HG02571 (cell line): ENCODE measurements around the gene PSMA5.
"Not testable (repeated sequence)": the region's sequence is repeated elsewhere in the genome, so short reads cannot be mapped to it uniquely, and the experiment has no call there.

Experiments used
- ATAC-seq: cut with Tn5 transposase; IDR thresholded peaks from one replicate; pipeline ENCODE4 v1.9.1; 2021; ENCODE audit warnings: mild to moderate bottlenecking, moderate library complexity; ENCODE audit not compliant: unreplicated experiment

The PSMA5 gene

DNA sequence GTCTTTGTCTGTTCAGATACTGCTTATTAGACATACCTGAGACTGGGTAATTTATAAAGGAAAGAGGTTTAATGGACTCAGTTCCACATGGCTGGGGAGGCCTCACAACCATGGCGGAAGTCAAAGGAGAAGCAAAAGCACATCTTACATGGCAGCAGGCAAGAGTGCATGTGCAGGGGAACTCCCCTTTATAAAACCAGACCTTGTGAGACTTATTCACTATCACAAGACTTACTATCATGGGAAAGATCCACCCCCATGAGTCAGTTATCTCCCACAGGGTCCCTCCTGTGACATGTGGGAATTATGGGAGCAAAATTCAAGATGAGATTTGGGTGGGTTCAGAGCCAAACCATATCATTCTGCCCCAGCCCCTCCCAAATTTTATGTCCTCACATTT, 7.1 kb upstream of the PSMA5 start:
- no peak for ATAC-seq

- ATAC-seq, result no peak
Measured at GRCh38 chr1:109432336-109432735, 6.1 kb upstream of the PSMA5 start.

GRCh38 chr1:109427171-109427467, 871 bp upstream of the PSMA5 start:
- ATAC-seq, result no peak

DNA sequence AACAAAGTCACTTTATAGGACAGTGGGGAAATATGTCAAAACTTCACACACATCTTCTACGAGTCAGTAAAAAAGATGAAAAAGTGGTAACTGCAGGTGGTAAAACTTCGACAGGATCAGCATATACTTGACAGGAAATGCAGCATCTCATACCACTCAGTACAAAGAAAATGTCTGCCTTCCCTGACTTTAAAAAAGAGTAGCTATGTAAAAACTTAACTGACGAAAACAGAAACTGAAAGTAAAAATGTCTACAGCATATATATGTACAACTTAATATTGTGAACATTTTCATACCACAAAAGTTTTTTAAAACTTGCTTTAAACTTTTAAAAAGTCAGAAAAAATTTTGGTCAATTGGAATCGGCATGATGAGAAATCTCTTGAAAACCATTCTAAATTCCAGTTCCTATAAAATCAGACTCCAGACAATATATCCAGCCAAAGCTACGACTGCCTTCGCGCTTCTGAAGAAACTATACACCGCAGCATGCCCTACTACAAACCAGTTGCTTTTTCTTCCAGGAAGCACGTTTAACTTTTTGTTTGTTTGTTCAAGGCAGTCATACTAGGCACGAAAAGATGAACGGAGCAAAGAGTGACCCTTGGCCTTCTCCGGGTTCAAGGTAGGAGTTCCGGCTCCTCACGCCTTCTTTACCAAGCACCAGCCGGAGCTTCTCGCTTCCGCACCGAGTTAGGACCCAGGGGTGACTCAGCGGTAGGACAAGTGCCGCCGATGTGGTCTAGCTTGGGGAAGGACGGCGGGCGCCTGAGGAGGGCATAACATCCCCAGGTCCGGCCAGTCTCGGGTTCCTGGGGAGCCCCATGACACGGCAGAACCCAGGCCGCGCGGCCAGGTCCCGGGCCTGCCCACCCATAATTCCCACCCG, 612 bp downstream of the PSMA5 start:
- peak; percentile 30 for ATAC-seq

DNA sequence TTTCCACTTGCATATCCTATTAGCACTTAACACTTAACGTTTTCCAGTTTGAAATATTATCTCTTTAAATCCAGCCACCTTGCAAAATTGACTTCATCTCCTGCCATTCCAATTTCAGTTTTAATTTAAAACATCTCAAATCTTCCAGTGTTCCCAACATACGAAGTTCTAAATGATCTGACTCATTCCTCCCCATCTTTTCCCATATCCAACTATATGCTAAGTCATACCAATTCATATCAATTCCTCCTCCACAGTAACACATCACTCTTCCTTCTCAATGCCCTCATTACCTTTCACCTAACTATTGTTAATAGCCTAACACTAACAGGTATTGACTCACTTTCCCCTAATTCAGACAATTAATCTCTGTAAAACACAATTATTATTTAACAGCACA, 2.8 kb downstream of the PSMA5 start:
- ATAC-seq, result no peak

DNA sequence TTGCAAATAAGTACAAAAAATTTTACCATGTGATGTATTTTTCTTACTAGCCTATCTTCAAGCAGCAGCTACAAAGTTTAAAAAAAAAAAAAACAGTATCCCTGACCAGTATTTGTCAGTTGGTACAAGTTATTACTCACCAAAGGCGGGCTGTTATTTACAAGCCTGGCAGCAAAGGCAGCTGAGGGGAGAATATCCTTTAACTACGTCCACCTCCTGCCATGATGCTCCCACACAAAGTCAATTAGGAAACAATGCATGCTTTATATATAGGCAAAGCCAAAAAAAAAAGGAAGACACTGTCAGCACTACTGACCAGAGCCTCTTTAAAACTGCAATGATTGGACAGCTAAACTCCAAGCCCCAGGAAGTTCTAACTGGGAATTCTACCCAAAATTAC, 13.7 kb downstream of the PSMA5 start:
- no peak for ATAC-seq

- ATAC-seq, result no peak
Measured at GRCh38 chr1:109404838-109405237, 21.4 kb downstream of the PSMA5 start.

DNA sequence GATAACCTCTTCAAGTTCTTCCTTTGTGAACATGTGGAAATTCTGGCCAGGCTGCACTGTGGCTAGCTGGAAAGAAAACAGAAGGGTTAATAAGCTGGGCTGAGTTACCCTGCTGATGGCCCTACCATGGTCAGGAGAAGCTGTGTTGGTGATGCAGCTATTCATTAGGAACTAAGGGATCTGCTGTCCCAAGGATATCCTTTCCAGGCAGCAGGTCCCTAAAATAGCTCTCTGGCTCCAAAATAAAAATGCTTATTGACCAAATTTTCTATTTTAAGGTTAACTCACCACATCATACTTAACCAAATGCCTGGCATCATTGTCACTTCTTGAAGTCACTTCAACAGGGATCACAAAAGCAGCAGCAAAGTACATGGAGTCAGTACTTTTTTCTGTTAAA, 24.2 kb downstream of the PSMA5 start:
- ATAC-seq, result no peak

DNA sequence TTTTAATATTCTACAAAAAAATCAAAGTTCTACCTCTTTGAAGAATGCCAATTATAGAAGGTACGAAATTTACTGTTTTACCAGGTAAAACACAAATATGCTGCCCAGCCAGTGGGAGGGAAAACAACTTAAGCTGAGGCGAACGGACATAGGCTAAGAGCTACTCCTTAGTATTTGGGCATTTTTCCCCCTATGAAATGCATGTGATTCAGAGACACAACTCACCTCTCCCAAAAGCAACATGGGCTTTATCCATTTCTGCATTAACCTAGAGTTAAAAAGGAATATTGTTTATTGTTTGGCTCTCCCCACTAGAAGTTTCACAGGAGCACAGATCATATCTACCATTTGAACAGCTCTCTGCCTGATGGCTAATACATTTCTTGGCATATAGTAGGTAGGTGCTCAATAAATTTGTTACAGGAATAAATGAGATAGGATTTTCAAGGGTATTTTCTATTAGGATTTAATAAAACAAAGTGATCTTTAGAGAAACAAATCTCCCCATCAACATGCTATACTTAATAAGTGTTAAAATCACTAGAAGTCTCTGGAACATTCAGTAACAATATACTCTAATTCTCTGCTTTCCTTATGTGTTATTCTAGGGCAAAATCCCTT, 26.1 kb downstream of the PSMA5 start:
- ATAC-seq, result no peak

GRCh38 chr1:109399326-109399957, 26.8 kb downstream of the PSMA5 start:
- no peak for ATAC-seq

DNA sequence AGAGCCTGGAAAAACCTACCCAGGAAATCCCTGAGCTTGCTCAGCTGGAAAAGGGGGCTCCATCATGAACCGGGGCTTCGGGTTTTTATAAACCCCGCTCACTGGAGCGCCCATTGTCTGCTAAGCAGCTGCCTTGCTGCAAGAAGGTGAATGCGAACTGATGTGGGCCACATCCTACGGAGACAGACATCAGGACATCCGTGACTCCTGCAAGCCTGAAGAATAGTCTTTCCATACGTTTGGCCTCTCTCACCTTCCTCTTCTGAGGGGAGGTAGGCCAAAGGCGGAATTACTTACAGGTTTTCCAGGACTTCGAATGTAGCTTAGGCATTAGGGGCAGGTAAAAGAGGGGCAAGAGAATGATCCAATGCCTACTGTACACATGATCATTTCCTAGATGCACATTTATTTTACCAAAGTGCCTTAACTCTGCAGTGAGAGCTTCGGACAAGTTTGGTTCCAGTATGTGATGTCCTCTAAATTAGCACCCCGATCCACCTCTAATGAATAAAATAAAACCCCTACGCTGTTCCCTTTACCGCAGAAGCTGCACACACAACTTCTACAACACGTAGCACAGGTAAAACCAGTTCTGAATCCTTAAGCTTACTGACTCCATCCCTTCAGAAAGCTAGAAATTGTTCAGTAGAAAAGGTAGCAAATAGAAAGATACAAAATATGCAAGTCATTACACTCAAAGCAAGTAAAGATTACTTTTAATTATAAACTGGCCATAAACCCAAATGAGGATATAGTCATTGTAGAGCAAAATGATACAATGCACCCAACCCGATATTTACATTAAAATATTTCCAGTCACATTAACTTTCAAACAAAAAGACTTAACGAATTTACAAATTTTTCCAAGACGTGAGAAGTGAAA, 27.7 kb downstream of the PSMA5 start:
- no peak for ATAC-seq

GRCh38 chr1:109397581-109398342, 28.5 kb downstream of the PSMA5 start, which contains the start of gene SORT1:
SORT1 (minus strand) TSS chr1:109397918; CDS start chr1:109397892, 26 bp downstream.
- ATAC-seq, result peak; percentile 80

DNA sequence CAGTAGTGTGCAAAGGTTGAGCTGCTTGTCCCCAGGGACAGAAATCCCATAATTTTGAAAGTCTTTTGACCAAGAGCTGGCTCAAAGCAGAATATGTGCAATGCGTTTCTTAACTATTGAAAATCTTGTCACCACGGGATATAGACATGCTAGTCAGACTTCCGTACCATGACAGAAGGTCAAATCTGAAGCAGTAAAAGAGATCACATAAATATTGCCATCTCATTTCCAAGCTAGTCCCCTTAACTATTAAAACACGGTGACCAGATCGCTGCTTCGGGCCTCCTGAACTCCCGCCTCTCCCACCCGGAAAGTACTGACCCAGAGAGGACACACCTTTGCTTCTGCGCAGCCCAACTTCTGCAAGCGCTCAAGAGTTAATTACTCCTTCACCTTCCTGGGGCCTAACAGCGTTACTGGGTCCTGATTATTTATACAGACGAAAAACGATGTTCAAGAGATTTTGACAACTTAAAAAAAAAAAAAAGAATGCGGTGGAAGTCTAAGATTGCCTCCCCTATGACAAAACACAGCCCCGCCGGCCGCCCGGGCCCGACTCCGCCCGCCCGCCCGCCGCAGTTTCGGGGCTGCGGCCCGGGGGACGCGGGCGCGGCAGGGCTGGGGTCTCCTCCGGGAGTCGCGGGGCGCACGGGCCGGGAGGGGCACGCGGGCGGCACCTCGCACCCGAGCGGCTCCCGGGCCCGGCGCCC, 29.2 kb downstream of the PSMA5 start:
- ATAC-seq, result peak; percentile 20

DNA sequence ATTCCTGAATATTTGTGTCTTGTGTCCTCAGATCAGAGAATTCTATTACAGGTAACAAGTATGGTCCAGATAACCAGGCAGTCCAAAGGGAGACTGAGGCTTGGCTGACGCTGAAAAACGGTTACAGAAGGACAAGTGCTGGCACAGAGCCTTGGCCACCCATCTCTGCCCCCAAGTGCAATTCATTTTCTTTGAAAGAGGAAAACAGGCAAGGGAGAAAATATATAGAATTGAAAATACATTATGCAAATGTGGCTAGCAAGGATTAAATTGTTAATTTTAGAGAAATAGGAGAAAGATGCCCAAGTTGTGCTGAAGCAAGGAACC, 29.8 kb downstream of the PSMA5 start:
- no peak for ATAC-seq

DNA sequence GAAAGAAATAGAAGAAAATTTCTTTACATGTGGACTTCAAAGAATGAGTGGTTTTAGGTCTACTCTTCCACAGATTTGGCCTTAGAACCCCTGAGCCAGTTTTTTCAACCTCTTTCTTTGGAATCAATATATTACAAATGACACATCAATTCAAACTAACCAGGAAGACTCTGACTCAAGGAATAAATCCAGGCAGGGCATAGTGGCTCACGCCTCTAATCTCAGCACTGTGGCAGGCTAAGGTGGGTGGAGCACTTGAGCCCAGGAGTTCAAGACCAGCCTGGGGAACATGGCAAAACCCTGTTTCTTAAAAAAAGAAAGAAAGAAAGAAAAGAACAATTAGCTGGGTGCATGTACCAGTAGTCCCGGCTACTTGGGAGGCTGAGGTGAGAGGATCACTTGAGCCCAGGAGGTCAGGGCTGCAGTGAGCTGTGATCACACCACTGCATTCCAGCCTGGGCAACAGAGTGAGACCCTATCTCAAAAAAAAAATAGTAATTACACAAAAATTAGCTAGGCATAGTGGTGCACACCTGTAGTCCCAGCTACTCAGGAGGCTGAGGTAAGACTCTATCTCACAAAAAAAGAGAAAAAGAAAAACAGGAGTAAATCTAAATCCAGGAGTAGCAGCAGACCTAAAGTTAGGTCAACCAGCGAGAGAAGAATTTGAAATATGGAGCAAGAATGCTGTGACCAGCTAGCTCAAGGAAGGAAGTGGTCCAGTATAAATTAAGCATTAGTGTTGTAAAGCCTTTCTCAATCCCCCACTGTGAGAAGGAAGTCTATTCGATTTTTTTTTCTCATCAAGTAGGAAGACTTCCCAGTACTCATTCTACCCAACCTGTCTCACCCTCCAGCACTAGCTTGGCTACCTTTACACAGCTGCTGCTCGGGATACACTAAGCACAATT, 30.4 kb downstream of the PSMA5 start:
- ATAC-seq, result no peak

GRCh38 chr1:109395282-109395599, 31.0 kb downstream of the PSMA5 start:
- not testable (repeated sequence) for ATAC-seq

GRCh38 chr1:109394591-109395281, 31.5 kb downstream of the PSMA5 start:
- no peak for ATAC-seq

DNA sequence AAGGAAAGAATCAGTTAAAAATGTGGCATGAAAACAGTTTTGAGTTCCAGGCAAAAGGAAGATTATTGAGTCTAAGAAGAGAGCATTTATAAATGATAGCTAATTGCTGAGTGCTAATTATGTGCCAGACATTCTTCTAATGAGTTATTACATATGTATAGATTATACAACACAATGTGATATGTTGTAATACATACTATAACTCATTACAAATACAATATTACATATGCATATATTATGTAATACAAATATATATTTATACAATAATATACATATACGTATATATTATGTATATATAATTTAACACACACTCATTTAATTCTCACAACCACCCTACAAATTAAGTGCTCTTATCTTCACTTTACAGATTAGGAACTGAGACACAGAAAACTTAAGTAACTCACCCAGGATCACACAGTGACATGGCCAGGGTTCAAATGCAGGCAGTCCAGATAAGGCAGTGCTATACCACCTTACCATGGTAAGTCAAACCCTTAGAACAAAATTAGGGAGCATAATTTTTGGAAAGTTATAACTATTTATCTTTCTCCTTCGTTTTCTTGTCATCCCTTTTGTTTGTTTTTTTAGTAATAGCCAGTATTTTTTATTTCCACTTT, 32.5 kb downstream of the PSMA5 start:
- ATAC-seq, result no peak
